GM21723 (cell line): ENCODE measurements around the gene LPAR1.

Source experiments
- ATAC-seq: cut with Tn5 transposase; IDR thresholded peaks from one replicate; pipeline ENCODE4 v1.9.1; 2021; ENCODE audit warnings: mild to moderate bottlenecking, moderate library complexity; ENCODE audit not compliant: unreplicated experiment

The LPAR1 gene

DNA sequence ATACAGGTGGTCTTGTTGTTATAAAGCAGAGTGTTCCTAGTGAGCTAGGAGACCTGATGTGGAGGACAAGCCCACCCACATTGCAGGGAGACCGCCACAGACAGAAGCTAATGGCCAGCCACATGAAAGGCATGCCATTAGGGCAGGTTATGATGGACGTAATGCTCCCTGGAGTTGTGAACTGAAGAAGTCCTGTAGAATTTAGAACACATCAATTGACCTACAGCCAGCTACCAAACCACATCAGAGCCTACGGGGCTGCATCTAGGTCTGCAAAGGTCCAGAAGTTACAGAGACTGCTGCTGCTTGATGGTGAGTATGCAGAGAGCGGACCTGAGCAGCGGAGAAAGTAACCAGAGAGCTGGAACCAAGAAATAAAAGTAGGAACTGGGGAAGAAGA lies 116.6 kb downstream of the LPAR1 start:
- no peak for ATAC-seq

DNA sequence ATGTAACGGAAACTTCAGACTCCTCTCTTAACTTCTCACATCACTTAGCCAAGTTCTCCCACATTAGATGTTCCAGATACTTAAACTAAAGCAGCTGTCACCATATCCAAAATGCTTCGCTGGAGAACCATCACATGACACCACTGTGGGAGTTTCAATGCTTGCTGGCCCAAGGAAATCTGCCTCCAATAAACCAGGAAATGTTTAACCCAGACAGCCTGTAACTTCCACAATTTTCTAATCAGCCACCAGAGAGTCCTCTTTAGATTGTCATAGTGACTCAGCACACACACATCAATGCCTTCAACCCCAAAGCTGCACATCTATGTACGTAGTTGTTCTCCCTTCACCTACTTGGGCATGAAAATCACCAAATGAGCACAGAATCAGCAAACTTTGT lies 118.7 kb downstream of the LPAR1 start:
- ATAC-seq: no peak

DNA sequence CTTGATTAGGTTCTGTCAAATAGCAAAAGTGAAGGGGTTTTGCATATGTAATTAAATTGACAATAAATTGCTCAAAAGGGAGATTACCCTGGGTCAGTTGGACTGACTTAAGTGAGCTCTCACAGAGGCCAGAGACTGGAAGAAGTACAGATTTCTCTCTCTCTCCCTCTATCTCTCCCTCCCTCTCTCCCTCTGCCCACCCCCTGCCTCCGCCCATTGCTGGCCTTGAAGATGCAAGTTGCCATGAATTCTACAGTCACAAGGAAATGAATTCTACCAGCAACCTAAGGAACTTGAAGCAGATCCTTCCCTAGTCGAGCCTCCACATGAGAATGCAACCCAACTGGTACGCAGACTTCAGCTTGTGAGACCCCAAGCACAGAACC lies 119.2 kb downstream of the LPAR1 start:
- ATAC-seq: no peak

GRCh38 chr9:110918316-110919049 lies 119.8 kb downstream of the LPAR1 start:
- ATAC-seq: no peak

GRCh38 chr9:110916403-110916802 lies 121.9 kb downstream of the LPAR1 start:
- no peak for ATAC-seq

DNA sequence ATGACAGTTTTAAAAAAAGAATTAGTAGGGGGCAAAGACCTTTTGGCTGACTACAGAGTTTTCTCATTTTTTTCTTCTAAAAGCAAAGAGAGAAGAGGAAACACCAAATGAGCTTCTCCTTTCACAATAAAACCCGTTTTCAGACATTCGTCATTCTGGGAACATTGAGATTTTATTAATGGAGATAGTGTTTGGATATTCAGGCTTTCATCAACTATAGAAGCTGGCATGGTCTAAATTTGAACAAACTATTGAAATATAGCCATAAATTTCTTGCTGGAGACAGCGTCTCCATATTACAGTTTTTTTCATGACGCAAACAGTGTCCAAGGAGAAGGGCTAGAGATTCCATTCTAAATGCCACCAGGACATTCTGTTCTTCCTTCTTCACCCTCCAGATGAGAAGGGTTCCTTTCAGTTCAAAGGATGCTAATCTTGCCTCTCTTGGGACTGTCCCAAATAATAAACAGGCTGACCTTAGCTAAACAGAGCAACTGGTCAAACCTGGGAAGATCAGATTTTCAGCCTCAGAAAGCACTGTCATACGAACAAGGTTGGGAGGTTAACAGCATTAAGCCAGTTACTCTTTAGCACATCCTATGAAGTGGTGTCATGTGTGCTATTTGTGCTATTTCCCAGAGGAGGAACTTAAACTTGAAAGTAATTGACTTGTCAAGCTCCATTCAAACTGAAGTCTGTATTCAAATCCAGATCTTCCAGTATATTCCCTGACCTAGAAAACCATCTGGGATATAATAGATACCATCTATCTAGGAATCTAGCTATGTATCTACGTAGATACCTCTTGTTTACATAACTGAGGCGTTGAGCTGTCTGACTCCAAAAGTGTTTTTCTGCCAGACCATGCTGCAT lies 125.6 kb downstream of the LPAR1 start:
- ATAC-seq: no peak

DNA sequence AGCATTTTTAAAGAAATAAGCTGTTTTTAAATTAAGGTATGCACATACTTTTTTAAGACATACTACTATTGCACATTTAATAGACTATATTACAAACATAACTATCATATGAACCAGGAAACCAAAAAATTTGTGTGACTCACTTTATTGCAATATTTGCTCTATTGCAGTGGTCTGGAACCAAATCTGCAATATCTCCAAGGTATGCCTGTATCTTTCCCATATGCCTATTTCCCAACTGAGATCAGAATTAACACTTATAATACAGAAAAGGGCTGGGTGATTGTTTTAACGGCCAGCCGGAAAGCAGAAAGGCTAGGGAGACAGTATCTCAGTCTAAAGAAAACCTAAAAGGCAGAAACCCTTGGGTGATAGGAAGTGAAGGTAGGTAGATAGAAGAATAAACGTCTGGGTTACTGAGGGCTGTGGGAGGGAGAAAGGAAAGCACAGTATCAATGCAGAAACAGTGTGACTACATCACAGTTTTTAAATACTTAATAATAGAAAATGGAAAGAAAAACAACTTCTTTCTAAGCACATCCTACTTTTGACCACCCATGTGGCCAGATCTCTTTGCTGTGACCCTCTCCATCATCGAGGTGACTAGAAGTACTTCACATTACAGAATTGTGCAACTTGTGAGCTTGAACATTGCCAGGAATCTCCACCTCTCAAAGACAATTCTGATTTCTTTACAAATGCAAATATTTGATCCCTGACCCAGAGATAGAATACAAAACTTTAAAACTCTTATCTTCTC lies 126.4 kb downstream of the LPAR1 start:
- no peak for ATAC-seq

DNA sequence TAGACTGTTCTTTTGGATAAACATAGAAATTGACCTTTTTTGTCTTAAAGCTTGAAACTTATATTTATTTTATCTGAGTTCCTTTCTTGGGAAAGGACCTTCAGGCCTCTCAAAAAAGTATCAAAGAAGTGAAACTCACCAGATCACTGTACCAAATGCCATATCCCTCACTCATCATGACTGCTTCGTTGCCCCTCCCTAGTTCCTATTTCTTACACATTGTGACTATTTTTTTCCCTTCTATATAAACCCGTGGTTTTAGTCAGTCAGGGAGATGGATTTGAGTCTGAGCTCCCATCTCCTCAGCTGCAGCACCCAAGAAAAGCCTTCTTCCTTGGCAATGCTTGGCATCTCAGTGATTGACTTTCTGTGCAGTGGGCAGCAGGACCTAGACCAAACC lies 129.4 kb downstream of the LPAR1 start:
- ATAC-seq: no peak

DNA sequence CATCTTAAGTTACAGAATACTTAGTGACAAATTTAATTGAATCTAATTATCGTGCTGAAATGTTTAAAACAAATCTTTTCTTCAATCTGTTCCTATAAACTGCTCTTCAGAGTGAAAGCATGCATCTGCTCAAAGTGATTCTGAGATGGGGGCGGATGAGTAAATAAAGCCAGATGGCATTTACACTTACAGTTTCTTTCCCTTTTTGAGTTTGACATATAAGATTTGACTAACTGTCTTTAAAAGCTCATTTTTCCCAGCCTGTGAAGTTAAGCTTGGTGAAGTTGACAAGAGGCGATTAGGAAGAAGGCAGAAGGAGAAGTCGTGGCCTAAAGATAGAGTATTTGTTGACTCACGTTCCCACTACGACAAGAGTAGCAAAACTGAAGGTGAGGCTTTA lies 137.4 kb downstream of the LPAR1 start:
- ATAC-seq: no peak

- no peak for ATAC-seq
Observed at GRCh38 chr9:110900456-110900855, 137.8 kb downstream of the LPAR1 start.

DNA sequence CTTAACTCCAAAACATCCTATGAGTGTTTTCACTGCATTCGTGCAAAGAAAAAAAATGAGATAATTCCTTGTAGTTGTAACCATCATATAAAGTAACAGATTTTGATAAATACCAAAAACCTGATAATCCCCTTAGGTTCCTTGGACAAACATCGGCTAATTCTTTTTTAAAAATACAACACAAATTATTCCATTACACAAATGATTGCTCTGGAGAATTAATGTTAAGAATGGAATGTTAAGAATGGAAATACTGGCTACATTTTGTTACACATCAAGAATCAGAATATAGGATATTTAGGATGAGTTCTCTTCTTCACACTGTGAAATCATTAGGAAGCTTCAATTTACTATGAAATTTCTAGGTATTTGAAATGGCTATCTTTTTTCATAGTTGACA lies 139.4 kb downstream of the LPAR1 start:
- no peak for ATAC-seq

GRCh38 chr9:110898358-110898757 lies 139.9 kb downstream of the LPAR1 start:
- ATAC-seq: no peak

GRCh38 chr9:110897943-110898342 lies 140.3 kb downstream of the LPAR1 start:
- no peak for ATAC-seq

GRCh38 chr9:110895147-110895905 lies 142.9 kb downstream of the LPAR1 start:
- ATAC-seq: no peak

GRCh38 chr9:110894731-110895130 lies 143.5 kb downstream of the LPAR1 start:
- ATAC-seq: no peak

DNA sequence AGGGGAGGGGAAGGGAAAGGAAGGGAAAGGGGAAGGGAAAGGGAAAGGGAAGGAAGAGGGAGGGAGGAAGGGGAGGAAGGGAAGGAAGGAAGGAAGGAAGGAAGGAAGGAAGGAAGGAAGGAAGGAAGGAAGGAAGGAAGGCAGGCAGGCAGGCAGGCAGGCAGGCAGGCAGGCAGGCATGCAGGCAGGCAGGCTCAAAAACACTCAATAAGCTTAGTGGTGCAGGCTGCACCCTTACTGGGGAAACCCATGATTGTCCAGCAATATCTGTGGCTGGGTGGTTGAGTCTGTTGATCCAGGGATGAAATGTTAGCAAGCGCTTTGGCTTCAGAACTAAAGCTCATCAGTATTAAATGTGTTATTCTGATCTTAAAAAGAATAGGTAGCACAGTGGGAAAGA lies 145.6 kb downstream of the LPAR1 start:
- no peak for ATAC-seq

DNA sequence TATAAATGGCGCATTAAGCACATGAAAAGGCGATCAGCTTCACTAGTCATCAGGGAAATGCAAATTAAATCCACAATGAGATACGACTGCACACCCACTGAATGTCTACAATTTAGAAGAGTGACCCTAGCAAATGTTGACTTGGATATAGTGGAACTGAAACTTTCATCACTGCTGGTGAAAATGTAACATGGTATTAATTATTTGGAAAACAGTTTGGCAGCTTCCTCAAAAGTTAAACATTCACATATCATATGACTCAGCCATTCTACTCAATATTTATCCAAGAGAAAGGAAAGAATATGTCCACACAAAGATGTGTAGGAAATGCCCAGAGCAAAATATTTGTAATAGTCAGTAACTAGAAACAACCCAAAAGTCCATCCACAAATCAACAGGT lies 146.5 kb downstream of the LPAR1 start:
- no peak for ATAC-seq

DNA sequence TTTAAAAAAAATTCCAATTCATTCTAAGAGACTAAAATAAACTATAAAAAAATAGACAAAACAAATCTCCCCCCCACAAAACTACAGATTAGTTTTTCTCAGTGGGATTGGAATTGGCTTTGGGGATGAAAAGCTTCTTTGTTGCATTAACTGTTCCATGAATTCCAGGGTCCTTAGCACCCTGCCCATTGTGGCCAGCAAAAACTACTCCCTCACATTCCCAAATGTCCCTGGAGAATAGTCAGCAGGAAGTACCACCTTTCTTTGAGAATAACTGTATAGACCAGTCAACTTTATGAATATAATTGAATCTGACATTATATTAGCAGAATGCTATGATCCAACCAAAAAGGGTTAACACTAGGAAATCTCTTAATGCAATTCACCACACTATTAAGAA lies 147.9 kb downstream of the LPAR1 start:
- ATAC-seq: no peak

GRCh38 chr9:110887276-110887675 lies 151.0 kb downstream of the LPAR1 start:
- ATAC-seq: no peak

DNA sequence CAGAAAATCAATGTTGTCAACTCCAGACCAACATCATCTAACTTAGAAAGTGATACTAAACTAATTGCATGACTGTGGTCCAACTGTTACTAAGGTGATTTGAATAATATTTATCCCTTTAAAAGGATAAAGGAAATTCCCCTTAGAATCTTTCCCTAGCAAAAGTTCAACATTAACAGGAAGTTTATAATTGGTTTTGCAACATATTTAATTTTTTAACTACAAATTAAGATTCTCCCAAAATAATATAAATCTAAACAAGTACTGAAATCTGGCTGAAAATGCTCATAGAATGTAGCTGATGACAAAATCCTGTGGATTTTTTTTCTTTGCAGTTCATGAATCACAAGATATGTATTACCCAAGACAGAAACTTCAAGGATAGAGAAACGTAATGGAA lies 151.4 kb downstream of the LPAR1 start:
- no peak for ATAC-seq

DNA sequence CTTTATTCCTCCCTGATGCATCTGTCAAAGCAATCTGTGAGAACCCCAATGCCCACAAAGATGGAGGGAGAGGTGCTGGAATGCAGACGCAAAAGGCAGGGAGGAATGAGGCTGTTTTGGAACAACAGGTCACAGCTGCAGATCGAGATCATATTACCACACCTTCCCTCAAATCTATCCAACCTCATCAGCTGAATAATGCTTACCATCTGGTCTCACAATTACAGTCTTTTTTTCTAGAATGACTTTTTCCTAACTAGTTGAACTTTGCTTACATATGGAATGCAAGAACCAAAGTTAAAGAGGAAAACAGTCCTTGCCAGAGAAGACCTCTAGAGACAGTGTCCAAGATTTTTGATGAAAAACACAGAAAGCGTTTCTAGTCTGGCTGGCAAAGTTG lies 158.1 kb downstream of the LPAR1 start:
- ATAC-seq: no peak
